ENCODE measurements around the gene TGFBR2.

TGFBR2 gene

DNA sequence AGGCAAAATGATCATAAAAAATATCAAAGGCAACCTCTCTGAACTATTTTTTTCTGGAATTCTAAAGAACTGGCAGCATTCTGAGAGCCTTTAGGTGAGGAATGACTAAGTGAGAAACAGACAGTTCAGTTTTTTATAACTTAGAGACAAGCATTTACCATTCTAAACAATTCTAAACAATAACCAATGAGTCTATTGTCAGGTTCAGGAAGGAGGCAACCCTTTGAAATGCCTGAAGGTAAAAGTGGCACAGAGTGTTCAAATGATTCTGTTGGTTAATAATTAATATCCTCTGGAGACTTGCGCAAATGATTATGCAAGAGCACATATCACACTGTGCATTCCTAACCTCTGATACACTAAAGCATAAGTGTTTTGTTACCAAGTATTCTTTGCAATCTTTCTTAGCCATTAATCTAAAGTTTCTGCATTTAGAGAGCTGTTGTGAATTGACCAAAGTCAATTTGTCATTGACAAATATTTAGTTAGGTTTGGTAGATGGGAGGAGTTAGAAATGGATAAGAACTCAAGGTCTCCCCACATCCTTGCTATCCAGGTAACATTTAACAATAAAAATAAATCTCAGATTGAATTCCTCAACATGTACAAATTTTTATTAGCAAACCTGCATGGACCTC is 9.2 kb upstream of the TGFBR2 start:
- H3K79me2 ChIP-seq (ENCODE audit: low read length) = no peaks in the 10 kb centered on the region
- H3K9me3 ChIP-seq (ENCODE audit: insufficient read depth, low read length) = peaks cover under 1% of the 10 kb centered on the region; the same call in 1 of the 2 replicates
- H4K20me1 ChIP-seq (ENCODE audit: insufficient read depth, low read length) = no peaks in the 10 kb centered on the region
- no peak overlapping the region for H3K9ac ChIP-seq (ENCODE audit: low read length)
- H3K27me3 ChIP-seq (ENCODE audit: low read depth, low read length) = no peaks in the 10 kb centered on the region
- H3K4me3 ChIP-seq (ENCODE audit: low read length) = no peak overlapping the region
- no peak overlapping the region for H2AFZ ChIP-seq (ENCODE audit: low read depth, low read length)
- no peak overlapping the region for H3K27ac ChIP-seq (ENCODE audit: low read length)
- TF ChIP-seq EZH2phosphoT487 (IDR thresholded peaks at IDR 0.05; ENCODE audit: low read depth) = no peak
- TF ChIP-seq, protein P1, sequence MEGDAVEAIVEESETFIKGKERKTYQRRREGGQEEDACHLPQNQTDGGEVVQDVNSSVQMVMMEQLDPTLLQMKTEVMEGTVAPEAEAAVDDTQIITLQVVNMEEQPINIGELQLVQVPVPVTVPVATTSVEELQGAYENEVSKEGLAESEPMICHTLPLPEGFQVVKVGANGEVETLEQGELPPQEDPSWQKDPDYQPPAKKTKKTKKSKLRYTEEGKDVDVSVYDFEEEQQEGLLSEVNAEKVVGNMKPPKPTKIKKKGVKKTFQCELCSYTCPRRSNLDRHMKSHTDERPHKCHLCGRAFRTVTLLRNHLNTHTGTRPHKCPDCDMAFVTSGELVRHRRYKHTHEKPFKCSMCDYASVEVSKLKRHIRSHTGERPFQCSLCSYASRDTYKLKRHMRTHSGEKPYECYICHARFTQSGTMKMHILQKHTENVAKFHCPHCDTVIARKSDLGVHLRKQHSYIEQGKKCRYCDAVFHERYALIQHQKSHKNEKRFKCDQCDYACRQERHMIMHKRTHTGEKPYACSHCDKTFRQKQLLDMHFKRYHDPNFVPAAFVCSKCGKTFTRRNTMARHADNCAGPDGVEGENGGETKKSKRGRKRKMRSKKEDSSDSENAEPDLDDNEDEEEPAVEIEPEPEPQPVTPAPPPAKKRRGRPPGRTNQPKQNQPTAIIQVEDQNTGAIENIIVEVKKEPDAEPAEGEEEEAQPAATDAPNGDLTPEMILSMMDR (IDR thresholded peaks at IDR 0.05; ENCODE audit: low read depth, low read length) = no peak
- H3K4me1 ChIP-seq (ENCODE audit: low read length) = peaks cover 44% of the 10 kb centered on the region
- H3K36me3 ChIP-seq (replicated peaks; ENCODE audit: low read depth, low read length) = no peaks in the 10 kb centered on the region
- peak overlapping the region; percentile 40 for H3K4me2 ChIP-seq (ENCODE audit: low read length)

DNA sequence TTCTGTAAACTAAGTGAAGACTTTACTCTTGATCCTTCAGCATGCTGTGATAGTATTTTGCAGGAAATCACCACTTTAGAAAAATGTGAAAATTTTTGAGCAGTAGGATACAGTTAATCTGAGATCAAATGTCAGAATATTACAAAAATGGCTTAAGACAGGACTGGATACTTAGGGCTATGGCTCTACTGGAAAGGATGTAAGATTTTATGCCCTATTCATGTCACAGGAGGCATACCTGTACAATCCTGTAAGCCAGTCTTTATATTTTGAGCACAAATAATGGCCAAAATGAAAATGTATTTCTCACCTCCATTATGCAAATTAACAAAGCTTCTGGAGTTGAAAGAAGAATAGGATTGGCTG is 8.6 kb upstream of the TGFBR2 start:
- Histone ChIP-seq H3K9ac (ENCODE audit: low read length) (no peak overlapping the region), H3K27me3 (ENCODE audit: low read depth, low read length) (no peaks in the 10 kb centered on the region), H3K4me3 (ENCODE audit: low read length) (no peak overlapping the region), H3K36me3 (replicated peaks; ENCODE audit: low read depth, low read length) (no peaks in the 10 kb centered on the region), H3K4me1 (ENCODE audit: low read length) (peaks cover 49% of the 10 kb centered on the region), H4K20me1 (ENCODE audit: insufficient read depth, low read length) (no peaks in the 10 kb centered on the region), H3K9me3 (ENCODE audit: insufficient read depth, low read length) (no peaks in the 10 kb centered on the region), H3K79me2 (ENCODE audit: low read length) (no peaks in the 10 kb centered on the region), H3K4me2 (ENCODE audit: low read length) (peak overlapping the region; percentile 40), H2AFZ (ENCODE audit: low read depth, low read length) (no peak overlapping the region), H3K27ac (ENCODE audit: low read length) (no peak overlapping the region)
- TF ChIP-seq, protein P1 (IDR thresholded peaks at IDR 0.05; ENCODE audit: low read depth, low read length) = no peak

DNA sequence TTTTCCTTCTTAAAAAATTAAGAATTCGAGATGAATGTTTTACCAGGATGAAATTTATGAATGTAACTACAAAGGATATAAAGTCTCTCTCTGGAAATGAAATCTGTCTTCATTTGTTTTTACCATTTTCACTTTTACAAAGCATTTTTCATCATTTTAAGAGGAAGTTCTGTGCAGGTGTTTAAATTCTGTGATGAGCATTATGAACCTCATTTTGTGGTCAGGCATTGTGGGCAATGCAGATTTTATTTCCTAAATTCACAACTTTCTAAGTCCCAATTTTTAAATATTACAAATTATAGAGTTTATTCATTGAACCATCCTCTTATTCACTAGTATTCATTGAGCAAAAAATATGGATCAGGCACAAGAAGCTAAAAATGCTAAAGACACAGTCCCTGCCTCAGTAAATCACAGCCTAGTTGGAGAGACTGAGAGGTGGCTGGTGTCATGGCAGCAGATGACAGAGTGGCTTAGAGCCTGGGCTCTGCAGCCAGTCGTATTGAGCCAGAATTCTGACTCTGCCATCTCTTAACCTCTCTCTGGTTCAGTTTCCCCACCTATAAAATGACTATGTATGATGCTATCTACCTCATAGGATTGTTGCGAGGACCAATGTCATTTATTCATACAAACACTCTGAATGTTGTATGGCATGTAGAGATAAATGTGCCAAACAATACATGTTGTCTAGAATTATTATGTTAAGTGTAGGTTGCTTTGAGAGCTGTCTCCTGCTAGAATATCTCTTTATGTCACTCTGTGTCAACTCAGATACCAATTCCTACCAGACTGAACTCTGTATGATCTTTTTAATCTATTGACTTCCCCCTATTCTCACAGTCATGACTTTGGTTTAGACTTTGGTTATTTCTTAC is 7.5 kb upstream of the TGFBR2 start:
- no peak overlapping the region; the same call in 1 of the 2 replicates for H2AFZ ChIP-seq (ENCODE audit: low read depth, low read length)

DNA sequence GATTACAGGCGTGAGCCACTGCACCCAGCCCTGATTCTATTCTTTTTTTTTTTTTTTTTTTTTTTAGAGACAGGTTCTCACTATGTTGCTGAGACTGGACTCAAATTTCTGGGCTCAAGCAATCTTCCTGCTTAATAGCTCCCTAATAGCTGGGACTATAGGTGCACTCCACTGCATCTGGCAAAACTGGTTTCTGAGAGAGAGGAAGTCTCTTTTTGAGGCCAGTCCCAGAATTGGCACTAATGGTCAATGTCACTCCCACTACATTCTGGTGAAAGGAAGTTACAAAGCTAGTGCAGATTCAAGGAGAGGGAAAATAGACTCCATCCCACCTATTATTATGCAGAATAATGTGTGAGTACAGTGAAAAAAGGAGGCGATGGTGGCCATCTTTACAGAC is 5.8 kb upstream of the TGFBR2 start:
- no peaks in the 10 kb centered on the region for H3K27me3 ChIP-seq (ENCODE audit: low read depth, low read length)
- no peak overlapping the region for H3K4me3 ChIP-seq (ENCODE audit: low read length)
- H3K4me1 ChIP-seq (ENCODE audit: low read length) = peaks cover 77% of the 10 kb centered on the region
- no peak overlapping the region for H3K27ac ChIP-seq (ENCODE audit: low read length)
- no peak overlapping the region for H3K9ac ChIP-seq (ENCODE audit: low read length)
- H2AFZ ChIP-seq (ENCODE audit: low read depth, low read length) = no peak overlapping the region
- H3K79me2 ChIP-seq (ENCODE audit: low read length) = no peaks in the 10 kb centered on the region
- TF ChIP-seq, protein P1 (IDR thresholded peaks at IDR 0.05; ENCODE audit: low read depth, low read length) = no peak
- TF ChIP-seq EZH2phosphoT487 (IDR thresholded peaks at IDR 0.05; ENCODE audit: low read depth) = no peak
- H4K20me1 ChIP-seq (ENCODE audit: insufficient read depth, low read length) = no peaks in the 10 kb centered on the region
- no peaks in the 10 kb centered on the region for H3K9me3 ChIP-seq (ENCODE audit: insufficient read depth, low read length)
- H3K4me2 ChIP-seq (ENCODE audit: low read length) = no peak overlapping the region
- H3K36me3 ChIP-seq (replicated peaks; ENCODE audit: low read depth, low read length) = no peaks in the 10 kb centered on the region

More for the DNA sequence above, 7.5 kb upstream of the TGFBR2 start:
- Histone ChIP-seq H3K9me3 (ENCODE audit: insufficient read depth, low read length) (no peaks in the 10 kb centered on the region), H3K4me2 (ENCODE audit: low read length) (peak overlapping the region; percentile 58), H3K9ac (ENCODE audit: low read length) (peak overlapping the region; percentile 17; the same call in 1 of the 2 replicates), H3K36me3 (replicated peaks; ENCODE audit: low read depth, low read length) (no peaks in the 10 kb centered on the region), H3K79me2 (ENCODE audit: low read length) (no peaks in the 10 kb centered on the region), H3K27me3 (ENCODE audit: low read depth, low read length) (no peaks in the 10 kb centered on the region), H3K27ac (ENCODE audit: low read length) (peak overlapping the region; percentile 69), H3K4me3 (ENCODE audit: low read length) (peak overlapping the region; percentile 25), H4K20me1 (ENCODE audit: insufficient read depth, low read length) (no peaks in the 10 kb centered on the region), H3K4me1 (ENCODE audit: low read length) (peaks cover 61% of the 10 kb centered on the region)
- TF ChIP-seq, protein P1 (IDR thresholded peaks at IDR 0.05; ENCODE audit: low read depth, low read length) = no peak
- TF ChIP-seq EZH2phosphoT487 (IDR thresholded peaks at IDR 0.05; ENCODE audit: low read depth) = no peak
